ENCODE data around the gene GPR31. TPM values are rescaled to one million over a fixed set of nuclear protein-coding genes. Genes with fewer than 3 reads are reported as not detected.

Gene GPR31
- total RNA-seq, 4 donors from 2014 or later: not detected

GRCh38 chr6:167165858-167166471 lies 8.2 kb upstream of the GPR31 start:
- no peak overlapping the region for H3K27ac ChIP-seq
- TF ChIP-seq POLR2AphosphoS5 (IDR thresholded peaks at IDR 0.05): no peak
- H3K9me3 ChIP-seq: no peaks in the 10 kb centered on the region
- no peak for DNase-seq (ENCODE audit: low spot score in 2 of 2)
- no peaks in the 10 kb centered on the region for H3K36me3 ChIP-seq
- no peak overlapping the region for H3K4me3 ChIP-seq
- no peaks in the 10 kb centered on the region for H3K4me1 ChIP-seq
- 77% methylated on average over 2 of the region's 2 CpGs for WGBS
- H3K27me3 ChIP-seq: no peaks in the 10 kb centered on the region

- WGBS: 59% methylated on average over 3 of the region's 3 CpGs
Measured at GRCh38 chr6:167164261-167164660, 6.5 kb upstream of the GPR31 start.

GRCh38 chr6:167163476-167164011 lies 5.8 kb upstream of the GPR31 start:
- no peak for TF ChIP-seq CTCF (IDR thresholded peaks at IDR 0.05)
- TF ChIP-seq POLR2A (IDR thresholded peaks at IDR 0.05): no peak
- no peak for TF ChIP-seq POLR2AphosphoS5 (IDR thresholded peaks at IDR 0.05)
- TF ChIP-seq EP300 (IDR thresholded peaks at IDR 0.05): no peak
- DNase-seq (ENCODE audit: low spot score in 2 of 2): no peak
- Histone ChIP-seq H3K9me3 (no peaks in the 10 kb centered on the region), H3K27me3 (no peaks in the 10 kb centered on the region), H3K27ac (no peak overlapping the region), H3K4me1 (no peaks in the 10 kb centered on the region), H3K4me3 (no peak overlapping the region), H3K36me3 (no peaks in the 10 kb centered on the region)
- WGBS: 62% methylated on average over 9 of the region's 9 CpGs

More at GRCh38 chr6:167164261-167164660, 6.5 kb upstream of the GPR31 start:
- H3K27ac ChIP-seq: no peak overlapping the region
- H3K9me3 ChIP-seq: no peaks in the 10 kb centered on the region
- TF ChIP-seq POLR2AphosphoS5 (IDR thresholded peaks at IDR 0.05) (no peak), POLR2A (IDR thresholded peaks at IDR 0.05) (no peak), EP300 (IDR thresholded peaks at IDR 0.05) (no peak), CTCF (IDR thresholded peaks at IDR 0.05) (no peak)
- no peaks in the 10 kb centered on the region for H3K4me1 ChIP-seq
- no peaks in the 10 kb centered on the region for H3K27me3 ChIP-seq
- DNase-seq (ENCODE audit: low spot score in 2 of 2): no peak
- no peaks in the 10 kb centered on the region for H3K36me3 ChIP-seq
- H3K4me3 ChIP-seq: no peak overlapping the region

- no peaks in the 10 kb centered on the region for H3K27me3 ChIP-seq
- no peak overlapping the region for H3K4me3 ChIP-seq
- no peak for DNase-seq (ENCODE audit: low spot score in 2 of 2)
- H3K36me3 ChIP-seq: no peaks in the 10 kb centered on the region
- no peak overlapping the region for H3K27ac ChIP-seq
- TF ChIP-seq POLR2A (IDR thresholded peaks at IDR 0.05): no peak
- TF ChIP-seq EP300 (IDR thresholded peaks at IDR 0.05): no peak
- no peak for TF ChIP-seq POLR2AphosphoS5 (IDR thresholded peaks at IDR 0.05)
- no peak for TF ChIP-seq CTCF (IDR thresholded peaks at IDR 0.05)
- WGBS: 81% methylated on average over 12 of the region's 12 CpGs
- H3K9me3 ChIP-seq: no peaks in the 10 kb centered on the region
- no peaks in the 10 kb centered on the region for H3K4me1 ChIP-seq
Measured at GRCh38 chr6:167162591-167162990, 4.8 kb upstream of the GPR31 start.

GRCh38 chr6:167161851-167162467 lies 4.2 kb upstream of the GPR31 start:
- no peaks in the 10 kb centered on the region for H3K4me1 ChIP-seq
- no peaks in the 10 kb centered on the region for H3K9me3 ChIP-seq
- 94% methylated on average over 5 of the region's 5 CpGs for WGBS
- H3K4me3 ChIP-seq: no peak overlapping the region
- no peak for DNase-seq (ENCODE audit: low spot score in 2 of 2)
- no peaks in the 10 kb centered on the region for H3K27me3 ChIP-seq
- TF ChIP-seq CTCF (IDR thresholded peaks at IDR 0.05) (no peak), POLR2A (IDR thresholded peaks at IDR 0.05) (no peak), EP300 (IDR thresholded peaks at IDR 0.05) (no peak), POLR2AphosphoS5 (IDR thresholded peaks at IDR 0.05) (no peak)
- no peaks in the 10 kb centered on the region for H3K36me3 ChIP-seq
- H3K27ac ChIP-seq: no peak overlapping the region

Data from suprapubic skin (tissue), 4 donors.